CD4-positive, alpha-beta T cell (primary cell): ENCODE measurements around the gene IFT43. TPM values are rescaled to one million over a fixed set of nuclear protein-coding genes. Genes with fewer than 3 reads are reported as not detected.

Experiments
- ATAC-seq: fragments of 200-7000 bp; cut with Tn5 transposase; one replicate; pipeline ENCODE4 v1.10.0; 2022; ENCODE audit warnings: mild to moderate bottlenecking; ENCODE audit not compliant: poor library complexity
- CTCF ChIA-PET: fragments of 350-600 bp; sonication (Branson Sonifier 250); formaldehyde crosslinking; loops from one replicate; lab custom pipeline; 2021; ENCODE audit warnings: antibody characterized with exemption, inconsistent platforms; lab: Charles Lee
- POLR2A ChIA-PET: fragments of 350-600 bp; sonication (Branson Sonifier 250); formaldehyde crosslinking; loops from one replicate; lab custom pipeline; 2021; ENCODE audit warnings: antibody characterized with exemption, inconsistent platforms; lab: Charles Lee
- DNase-seq, 14 experiments: peaks; one replicate each; pipeline ENCODE4 v3.0.0-alpha.2; 2013 to 2020; ENCODE audit warnings: mixed read lengths in 2 of 14
- H3K27ac ChIP-seq, 2 donors: one replicate each; pipeline versions ENCODE4 v1.5.1 to v1.7.0; 2013; ENCODE audit warnings: low read length in 2 of 2, low read depth in 1 of 2, mild to moderate bottlenecking in 1 of 2
- H3K27me3 ChIP-seq, 2 experiments: 1 replicate in 1 of 2; 2 replicates in 1 of 2; pipeline versions ENCODE4 v1.6.1 to v1.7.0; 2013; ENCODE audit warnings: low read length in 2 of 2, control low read depth in 1 of 2, mild to moderate bottlenecking in 1 of 2, moderate library complexity in 1 of 2; ENCODE audit not compliant: insufficient read depth in 2 of 2, control insufficient read depth in 1 of 2
- H3K36me3 ChIP-seq: one replicate; pipeline ENCODE4 v1.6.1; 2013; ENCODE audit warnings: low read length, control low read depth; ENCODE audit not compliant: insufficient read depth
- H3K4me1 ChIP-seq: one replicate; pipeline ENCODE4 v1.6.1; 2013; ENCODE audit warnings: low read length, control low read depth; ENCODE audit not compliant: insufficient read depth
- H3K4me3 ChIP-seq: one replicate; pipeline ENCODE4 v1.5.1; 2013; ENCODE audit warnings: mild to moderate bottlenecking, low read length, moderate library complexity
- H3K9me3 ChIP-seq, 2 experiments: 1 replicate in 1 of 2; 2 replicates in 1 of 2; pipeline versions ENCODE4 v1.6.1 to v1.7.0; 2013; ENCODE audit warnings: low read length in 2 of 2, mild to moderate bottlenecking in 2 of 2, control low read depth in 1 of 2, moderate library complexity in 1 of 2; ENCODE audit not compliant: control insufficient read depth in 1 of 2, insufficient read depth in 1 of 2
- H3K27ac Mint-ChIP-seq: one replicate; pipeline ENCODE4 v1.8.0; 2020; ENCODE audit warnings: mixed read lengths
- H3K27me3 Mint-ChIP-seq: one replicate; pipeline ENCODE4 v1.8.0; 2021; ENCODE audit warnings: mixed read lengths
- H3K36me3 Mint-ChIP-seq: one replicate; pipeline ENCODE4 v1.8.0; 2021; ENCODE audit warnings: low read depth, mixed read lengths
- H3K4me1 Mint-ChIP-seq: one replicate; pipeline ENCODE4 v1.8.0; 2021; ENCODE audit warnings: low read depth, mixed read lengths
- H3K4me3 Mint-ChIP-seq: one replicate; pipeline ENCODE4 v1.8.0; 2020; ENCODE audit warnings: mild to moderate bottlenecking, mixed read lengths
- H3K9me3 Mint-ChIP-seq: one replicate; pipeline ENCODE4 v1.8.0; 2020; ENCODE audit warnings: mixed read lengths
- intact Hi-C, 2 experiments: fragments of 100-400 bp; cut with DNase I in 1 of 2; cut with micrococcal nuclease in 1 of 2; formaldehyde crosslinking; loops; one replicate each; pipeline versions ENCODE4 v1.15.1 to v1.9.0; 2023 to 2025; cut with DNase I, micrococcal nuclease
- total RNA-seq, 174 experiments: library from RNA in 2 of 174; stranded (reverse) in 2 of 174; gene quantifications; one replicate each; pipeline ENCODE4 v1.2.3 and lab custom pipeline; 2021 to 2026
- TF ChIP-seq, protein P1 (sequence below): fragments of 200-600 bp; IDR thresholded peaks from one replicate; pipeline ENCODE4 v1.8.0; 2022; ENCODE audit warnings: antibody characterized with exemption, mild to moderate bottlenecking

Gene IFT43
- total RNA-seq, 2 experiments from 2014 or later, result 10.0 to 11.1 TPM

DNA sequence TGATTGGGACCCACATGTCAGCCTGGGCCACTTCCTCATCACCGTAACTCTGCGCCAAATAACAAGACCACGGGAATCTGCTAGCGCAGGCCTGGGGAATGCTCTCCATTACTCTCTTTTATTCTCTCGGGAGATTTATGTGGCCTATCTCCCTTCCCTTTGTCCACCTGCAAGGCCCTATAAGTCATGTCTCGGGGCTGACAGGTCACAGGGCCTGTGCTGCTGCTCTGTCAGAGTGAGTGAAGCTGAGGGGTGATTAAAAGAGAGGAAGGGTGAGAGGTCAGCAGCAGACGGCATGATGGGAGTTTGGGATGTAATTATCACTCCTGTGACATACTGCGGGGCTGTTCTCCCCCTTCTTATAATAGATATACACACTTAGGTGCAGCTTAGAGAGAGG lies 139.9 kb downstream of the IFT43 start:
- Mint-ChIP-seq H3K4me1 (no peaks in the 10 kb centered on the region), H3K27me3 (peaks cover 40% of the 10 kb centered on the region), H3K36me3 (no peaks in the 10 kb centered on the region), H3K4me3 (no peak overlapping the region), H3K9me3 (peaks cover 2% of the 10 kb centered on the region), H3K27ac (no peak overlapping the region)
- H3K4me1 ChIP-seq, result no peaks in the 10 kb centered on the region
- DNase-seq, result no peak
- intact Hi-C loops, result no loop called here
- ChIA-PET POLR2A (no interaction called here), CTCF (no interaction called here)
- TF ChIP-seq, protein P1, sequence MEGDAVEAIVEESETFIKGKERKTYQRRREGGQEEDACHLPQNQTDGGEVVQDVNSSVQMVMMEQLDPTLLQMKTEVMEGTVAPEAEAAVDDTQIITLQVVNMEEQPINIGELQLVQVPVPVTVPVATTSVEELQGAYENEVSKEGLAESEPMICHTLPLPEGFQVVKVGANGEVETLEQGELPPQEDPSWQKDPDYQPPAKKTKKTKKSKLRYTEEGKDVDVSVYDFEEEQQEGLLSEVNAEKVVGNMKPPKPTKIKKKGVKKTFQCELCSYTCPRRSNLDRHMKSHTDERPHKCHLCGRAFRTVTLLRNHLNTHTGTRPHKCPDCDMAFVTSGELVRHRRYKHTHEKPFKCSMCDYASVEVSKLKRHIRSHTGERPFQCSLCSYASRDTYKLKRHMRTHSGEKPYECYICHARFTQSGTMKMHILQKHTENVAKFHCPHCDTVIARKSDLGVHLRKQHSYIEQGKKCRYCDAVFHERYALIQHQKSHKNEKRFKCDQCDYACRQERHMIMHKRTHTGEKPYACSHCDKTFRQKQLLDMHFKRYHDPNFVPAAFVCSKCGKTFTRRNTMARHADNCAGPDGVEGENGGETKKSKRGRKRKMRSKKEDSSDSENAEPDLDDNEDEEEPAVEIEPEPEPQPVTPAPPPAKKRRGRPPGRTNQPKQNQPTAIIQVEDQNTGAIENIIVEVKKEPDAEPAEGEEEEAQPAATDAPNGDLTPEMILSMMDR, result no peak
- peaks cover 5 to 8% of the 10 kb centered on the region in 2 experiments for H3K27me3 ChIP-seq
- no peaks in the 10 kb centered on the region for H3K36me3 ChIP-seq
- no peak overlapping the region for H3K4me3 ChIP-seq
- no peak for ATAC-seq
- no peaks in the 10 kb centered on the region for H3K9me3 ChIP-seq
- no peak overlapping the region for H3K27ac ChIP-seq

DNA sequence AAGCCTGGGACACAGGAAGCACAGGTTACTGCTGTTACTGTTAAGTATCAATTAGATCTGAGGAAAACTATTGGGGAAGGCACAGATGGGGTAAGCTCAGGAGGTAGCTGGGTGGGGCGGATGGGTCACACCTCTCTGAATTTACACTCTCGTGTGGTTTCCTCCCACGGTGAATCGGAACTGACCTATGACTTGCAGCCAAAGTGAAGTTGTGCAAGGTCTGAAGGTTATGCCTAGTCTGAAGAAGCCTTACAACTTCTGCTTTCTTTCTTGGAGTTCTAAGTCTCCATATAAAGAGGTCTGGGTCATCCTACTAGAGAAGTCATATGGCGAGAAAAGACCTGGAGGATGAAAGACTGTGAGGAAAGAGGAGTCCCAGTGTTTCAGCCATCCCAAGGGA lies 140.5 kb downstream of the IFT43 start:
- Histone ChIP-seq H3K36me3 (no peaks in the 10 kb centered on the region), H3K27me3 (peaks cover 6 to 8% of the 10 kb centered on the region in 2 experiments), H3K9me3 (no peaks in the 10 kb centered on the region), H3K4me1 (no peaks in the 10 kb centered on the region), H3K27ac (no peak overlapping the region), H3K4me3 (no peak overlapping the region)
- Mint-ChIP-seq H3K9me3 (peaks cover 2% of the 10 kb centered on the region), H3K36me3 (no peaks in the 10 kb centered on the region), H3K4me1 (no peaks in the 10 kb centered on the region), H3K27ac (no peak overlapping the region), H3K4me3 (no peak overlapping the region), H3K27me3 (peaks cover 45% of the 10 kb centered on the region)
- ChIA-PET POLR2A (no interaction called here), CTCF (no interaction called here)
- TF ChIP-seq, protein P1, result no peak
- intact Hi-C loops, result no loop called here
- DNase-seq (no peak), ATAC-seq (no peak)

DNA sequence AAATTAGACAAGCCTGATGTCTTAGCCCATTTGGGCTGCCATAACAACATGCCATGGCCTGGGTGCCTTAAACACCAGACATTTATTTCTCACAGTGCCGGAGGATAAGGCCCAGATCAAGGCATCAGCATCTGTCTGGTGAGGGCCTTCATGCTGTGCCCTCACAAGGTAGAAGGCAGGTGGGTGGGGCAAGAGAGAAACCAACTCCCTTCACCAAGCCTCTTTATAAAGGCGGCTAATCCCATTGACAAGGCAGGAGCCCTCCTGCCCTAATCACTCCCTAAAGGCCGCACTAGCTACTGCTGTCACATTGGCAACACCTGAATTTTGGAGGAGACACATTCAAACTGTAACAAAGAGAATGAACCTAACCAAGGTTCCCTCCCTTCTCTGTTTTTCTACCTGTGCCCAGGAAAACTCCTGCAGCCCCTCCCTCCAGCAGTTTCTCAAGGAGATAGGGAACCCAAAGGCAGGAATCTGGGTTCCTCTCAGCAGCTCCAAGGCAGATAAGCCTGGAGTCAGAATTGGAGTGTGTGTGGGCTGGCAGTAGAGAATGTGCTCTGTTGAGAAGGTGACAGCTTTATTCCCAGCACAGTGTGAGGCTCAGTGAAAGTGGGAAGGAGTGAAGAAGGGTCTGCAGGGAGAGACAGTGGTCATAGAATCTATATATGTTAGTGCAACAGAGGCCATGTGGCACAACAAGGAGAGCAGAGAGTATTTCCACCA lies 144.5 kb downstream of the IFT43 start:
- Histone ChIP-seq H3K4me3 (no peak overlapping the region), H3K36me3 (no peaks in the 10 kb centered on the region), H3K9me3 (peaks cover 0 to 4% of the 10 kb centered on the region in 2 experiments), H3K4me1 (no peaks in the 10 kb centered on the region), H3K27me3 (peaks cover 22 to 35% of the 10 kb centered on the region in 2 experiments), H3K27ac (no peak overlapping the region)
- intact Hi-C loops, result no loop called here
- no peak overlapping the region for H3K4me3 Mint-ChIP-seq
- H3K36me3 Mint-ChIP-seq, result no peaks in the 10 kb centered on the region
- CTCF ChIA-PET, result no interaction called here
- no peak overlapping the region for H3K27ac Mint-ChIP-seq
- ATAC-seq (no peak), DNase-seq (no peak)
- peaks cover 81% of the 10 kb centered on the region for H3K27me3 Mint-ChIP-seq
- TF ChIP-seq, protein P1, result no peak
- POLR2A ChIA-PET, result no interaction called here
- no peaks in the 10 kb centered on the region for H3K4me1 Mint-ChIP-seq
- peaks cover 6% of the 10 kb centered on the region for H3K9me3 Mint-ChIP-seq
